Neural cell (in vitro differentiated cells): ENCODE results near the gene PKP1. TPM values are rescaled to one million over a fixed set of nuclear protein-coding genes. Genes with fewer than 3 reads are reported as not detected.

ENCODE experiments used
- H2AFZ ChIP-seq: fragments of 200-600, 300-800 bp; sonication (generic), shearing (Covaris generic); 2 replicates; pipeline ENCODE4 v1.6.0; 2014; ENCODE audit warnings: low read depth, mild to moderate bottlenecking, antibody characterized with exemption, low read length, moderate library complexity
- H3F3A ChIP-seq: fragments of 200-600 bp; shearing (Covaris generic); 2 replicates; pipeline ENCODE4 v1.6.1; 2016; ENCODE audit warnings: mild to moderate bottlenecking, moderate library complexity, mixed read lengths, antibody characterized with exemption, low read length; ENCODE audit not compliant: insufficient read depth, poor library complexity, severe bottlenecking
- H3K27ac ChIP-seq: fragments of 200-600, 300-800 bp; sonication (generic), shearing (Covaris generic); 2 replicates; pipeline ENCODE4 v1.5.1; 2014; ENCODE audit warnings: mild to moderate bottlenecking, low read length, moderate library complexity
- H3K27me3 ChIP-seq: fragments of 300-800, 200-600 bp; sonication (generic), shearing (Covaris generic); 2 replicates; pipeline ENCODE4 v1.6.0; 2014; ENCODE audit warnings: mild to moderate bottlenecking, low read depth, low read length, moderate library complexity; ENCODE audit not compliant: insufficient read depth
- H3K36me3 ChIP-seq: fragments of 300-800, 200-600 bp; sonication (generic), shearing (Covaris generic); 2 replicates; pipeline ENCODE4 v1.5.1; 2014; ENCODE audit warnings: mild to moderate bottlenecking, antibody characterized with exemption, low read length, moderate library complexity; ENCODE audit not compliant: insufficient read depth
- H3K4me2 ChIP-seq: fragments of 300-800, 200-600 bp; sonication (generic), shearing (Covaris generic); 2 replicates; pipeline ENCODE4 v1.6.0; 2014; ENCODE audit warnings: mild to moderate bottlenecking, low read length
- H3K4me3 ChIP-seq: fragments of 300-800, 200-600 bp; sonication (generic), shearing (Covaris generic); 2 replicates; pipeline ENCODE4 v1.5.1; 2014; ENCODE audit warnings: mild to moderate bottlenecking, low read length, moderate library complexity
- H3K79me2 ChIP-seq: fragments of 200-600 bp; shearing (Covaris generic); replicated peaks from 2 replicates; pipeline ENCODE4 v1.6.0; 2014; ENCODE audit warnings: mild to moderate bottlenecking, low read length, moderate library complexity; ENCODE audit not compliant: insufficient read depth
- H3K9ac ChIP-seq: fragments of 300-800, 200-600 bp; sonication (generic), shearing (Covaris generic); 2 replicates; pipeline ENCODE4 v1.6.1; 2016; ENCODE audit warnings: mild to moderate bottlenecking, low read length, mixed read lengths
- H3K9me2 ChIP-seq: fragments of 200-600 bp; shearing (Covaris generic); 2 replicates; pipeline ENCODE4 v1.6.1; 2016; ENCODE audit warnings: mild to moderate bottlenecking, low read length, mixed read lengths; ENCODE audit not compliant: insufficient read depth
- H3K9me3 ChIP-seq: fragments of 200-600, 300-800 bp; sonication (generic), shearing (Covaris generic); 2 replicates; pipeline ENCODE4 v1.6.1; 2016; ENCODE audit warnings: mild to moderate bottlenecking, mixed run types, low read length, moderate library complexity, mixed read lengths
- H4K20me1 ChIP-seq: fragments of 200-600 bp; shearing (Covaris generic); 2 replicates; pipeline ENCODE4 v1.6.1; 2016; ENCODE audit warnings: mild to moderate bottlenecking, mixed run types; ENCODE audit not compliant: insufficient read depth
- EP300 ChIP-seq: fragments of 450-650 bp; conservative IDR thresholded peaks from 2 replicates; pipeline ENCODE4 v1.6.1; 2014; ENCODE audit warnings: antibody characterized with exemption, mild to moderate bottlenecking, moderate library complexity; ENCODE audit not compliant: poor library complexity, severe bottlenecking
- EZH2 ChIP-seq: fragments of 200-600, 300-800 bp; shearing (Covaris generic), sonication (generic); IDR thresholded peaks from 2 replicates; pipeline ENCODE4 v1.6.1; 2014; ENCODE audit warnings: antibody characterized with exemption, low read length, borderline replicate concordance, mild to moderate bottlenecking; ENCODE audit not compliant: insufficient read depth, poor library complexity, severe bottlenecking
- MXI1 ChIP-seq: fragments of 450-650 bp; conservative IDR thresholded peaks from 2 replicates; pipeline ENCODE4 v1.6.1; 2014; ENCODE audit warnings: antibody characterized with exemption, mild to moderate bottlenecking; ENCODE audit not compliant: poor library complexity, severe bottlenecking
- POLR2AphosphoS5 ChIP-seq: IDR thresholded peaks from 2 replicates; pipeline ENCODE4 v1.6.1; 2012
- RAD21 ChIP-seq: fragments of 450-650 bp; conservative IDR thresholded peaks from 2 replicates; pipeline ENCODE4 v1.6.1; 2014; ENCODE audit warnings: antibody characterized with exemption, mild to moderate bottlenecking, moderate library complexity
- SMC3 ChIP-seq: fragments of 450-650 bp; conservative IDR thresholded peaks from 2 replicates; pipeline ENCODE4 v1.6.1; 2014; ENCODE audit warnings: antibody characterized with exemption, mild to moderate bottlenecking, moderate library complexity; ENCODE audit not compliant: poor library complexity
- TAF1 ChIP-seq: IDR thresholded peaks from 2 replicates; pipeline ENCODE4 v1.6.1; 2012; ENCODE audit warnings: low read depth
- polyA plus RNA-seq: library from polyadenylated mRNA; depleted of rRNA; stranded (reverse); fragments of >200 nt; gene quantifications from 2 replicates; pipeline ENCODE4 v1.2.3, GENCODE V29; 2014
- TF ChIP-seq, protein P1 (sequence below): IDR thresholded peaks from 2 replicates; pipeline ENCODE4 v1.6.1; 2012; ENCODE audit warnings: borderline replicate concordance
- TF ChIP-seq, protein P2 (sequence below): fragments of 450-650 bp; IDR thresholded peaks from 2 replicates; pipeline ENCODE4 v1.5.1; 2014; ENCODE audit warnings: antibody characterized with exemption, mild to moderate bottlenecking, moderate library complexity; ENCODE audit not compliant: poor library complexity, severe bottlenecking

Gene PKP1
- polyA plus RNA-seq, 1 donor from 2014 or later, result not detected

DNA sequence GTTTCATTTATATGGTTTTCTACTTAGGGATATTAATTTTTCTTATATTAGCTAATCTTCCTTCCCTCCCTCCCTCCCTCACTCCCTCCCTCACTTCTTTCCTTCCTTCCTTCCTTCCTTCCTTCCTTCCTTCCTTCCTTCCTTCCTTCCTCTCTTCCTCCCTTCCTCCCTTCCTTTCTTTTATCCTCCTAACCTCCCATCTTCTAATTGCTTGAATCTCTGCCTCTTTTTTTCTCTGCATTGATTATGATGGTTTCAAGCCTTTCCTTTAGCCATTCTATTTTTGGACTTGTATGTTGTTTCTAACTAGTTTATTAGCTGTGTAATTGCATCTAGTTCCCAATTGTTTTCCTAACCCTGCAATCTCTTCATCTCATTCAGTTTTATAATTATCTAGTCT, 17.0 kb upstream of the PKP1 start:
- H3K27ac ChIP-seq, result no peak overlapping the region
- no peaks in the 10 kb centered on the region for H4K20me1 ChIP-seq
- no peaks in the 10 kb centered on the region for H3K79me2 ChIP-seq
- no peak overlapping the region for H3K4me2 ChIP-seq
- no peak for TF ChIP-seq EP300
- no peaks in the 10 kb centered on the region for H3K9me2 ChIP-seq
- H3K9ac ChIP-seq, result no peak overlapping the region
- no peaks in the 10 kb centered on the region for H3K9me3 ChIP-seq
- no peaks in the 10 kb centered on the region for H3K36me3 ChIP-seq
- no peak overlapping the region for H3K4me3 ChIP-seq
- H2AFZ ChIP-seq, result no peak overlapping the region
- H3K27me3 ChIP-seq, result no peaks in the 10 kb centered on the region
- no peaks in the 10 kb centered on the region for H3F3A ChIP-seq

DNA sequence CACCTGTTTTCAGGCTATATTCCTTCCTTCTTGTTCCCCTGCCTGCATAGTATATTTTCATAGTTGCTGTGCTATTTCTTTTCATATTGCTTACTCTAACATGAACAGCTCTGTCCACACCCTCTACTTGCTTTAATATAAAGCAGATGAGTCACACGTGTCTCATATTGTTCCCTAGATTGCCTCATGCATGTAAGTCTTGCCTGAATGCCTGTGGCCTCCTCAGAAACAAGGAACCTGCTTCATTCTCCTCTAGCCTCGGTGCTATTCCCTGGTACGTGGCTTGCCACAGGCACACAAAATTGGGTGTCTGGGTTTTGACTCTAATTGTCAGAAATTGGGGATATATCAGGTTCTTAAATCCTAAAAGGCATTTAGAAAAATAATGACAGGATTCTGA, 16.5 kb upstream of the PKP1 start:
- no peaks in the 10 kb centered on the region for H3K9me2 ChIP-seq
- no peak overlapping the region for H3K27ac ChIP-seq
- H3K4me3 ChIP-seq, result no peak overlapping the region
- no peak overlapping the region for H3K4me2 ChIP-seq
- H3K9ac ChIP-seq, result no peak overlapping the region
- no peaks in the 10 kb centered on the region for H3K9me3 ChIP-seq
- no peaks in the 10 kb centered on the region for H4K20me1 ChIP-seq
- no peaks in the 10 kb centered on the region for H3K79me2 ChIP-seq
- no peaks in the 10 kb centered on the region for H3F3A ChIP-seq
- no peaks in the 10 kb centered on the region for H3K27me3 ChIP-seq
- H3K36me3 ChIP-seq, result no peaks in the 10 kb centered on the region
- no peak for TF ChIP-seq SMC3
- TF ChIP-seq EP300, result no peak
- H2AFZ ChIP-seq, result no peak overlapping the region

DNA sequence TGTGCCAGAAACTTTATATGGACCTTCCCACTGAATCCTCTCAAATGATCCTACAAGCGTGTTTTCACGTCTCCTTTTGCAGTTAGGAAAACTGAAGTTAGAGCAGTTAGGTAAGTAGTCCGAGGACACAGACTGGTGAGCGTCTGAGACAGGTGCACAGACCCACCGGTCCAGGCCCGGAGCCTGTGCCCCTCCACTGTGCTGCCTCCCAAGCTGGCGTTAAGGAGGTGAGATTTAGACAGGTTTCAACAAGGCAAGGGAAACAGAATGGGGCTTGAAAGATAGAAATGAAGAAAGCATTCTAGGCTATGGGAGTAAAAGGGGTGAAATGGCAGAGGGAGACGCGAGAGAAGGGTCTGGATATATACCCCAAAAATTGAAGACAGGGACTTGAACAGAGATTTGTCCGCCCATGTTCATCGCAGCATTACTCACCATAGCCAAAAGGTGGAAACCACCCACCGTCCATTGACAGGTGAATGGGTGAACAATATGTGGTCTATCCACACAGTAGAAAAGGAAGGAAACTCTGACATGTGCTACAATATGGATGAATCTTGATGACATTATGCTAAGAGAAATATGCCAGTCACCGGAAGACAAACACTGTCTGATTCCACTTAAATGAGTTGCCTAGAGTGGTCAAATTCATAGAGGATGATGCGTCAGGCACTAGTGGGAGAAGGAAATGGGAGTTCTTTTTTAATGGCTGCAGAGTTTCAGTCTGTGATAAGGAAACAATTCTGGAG, 15.7 kb upstream of the PKP1 start:
- Histone ChIP-seq H3K27me3 (no peaks in the 10 kb centered on the region), H3F3A (no peaks in the 10 kb centered on the region), H3K4me2 (no peak overlapping the region), H3K4me3 (no peak overlapping the region), H3K36me3 (no peaks in the 10 kb centered on the region), H4K20me1 (no peaks in the 10 kb centered on the region), H3K9me3 (no peaks in the 10 kb centered on the region), H3K27ac (no peak overlapping the region), H2AFZ (no peak overlapping the region), H3K9me2 (no peaks in the 10 kb centered on the region), H3K79me2 (no peaks in the 10 kb centered on the region), H3K9ac (no peak overlapping the region)
- TF ChIP-seq POLR2AphosphoS5 (no peak), RAD21 (no peak), TAF1 (no peak), SMC3 (no peak), MXI1 (no peak), EZH2 (no peak), EP300 (no peak)
- TF ChIP-seq, protein P1, sequence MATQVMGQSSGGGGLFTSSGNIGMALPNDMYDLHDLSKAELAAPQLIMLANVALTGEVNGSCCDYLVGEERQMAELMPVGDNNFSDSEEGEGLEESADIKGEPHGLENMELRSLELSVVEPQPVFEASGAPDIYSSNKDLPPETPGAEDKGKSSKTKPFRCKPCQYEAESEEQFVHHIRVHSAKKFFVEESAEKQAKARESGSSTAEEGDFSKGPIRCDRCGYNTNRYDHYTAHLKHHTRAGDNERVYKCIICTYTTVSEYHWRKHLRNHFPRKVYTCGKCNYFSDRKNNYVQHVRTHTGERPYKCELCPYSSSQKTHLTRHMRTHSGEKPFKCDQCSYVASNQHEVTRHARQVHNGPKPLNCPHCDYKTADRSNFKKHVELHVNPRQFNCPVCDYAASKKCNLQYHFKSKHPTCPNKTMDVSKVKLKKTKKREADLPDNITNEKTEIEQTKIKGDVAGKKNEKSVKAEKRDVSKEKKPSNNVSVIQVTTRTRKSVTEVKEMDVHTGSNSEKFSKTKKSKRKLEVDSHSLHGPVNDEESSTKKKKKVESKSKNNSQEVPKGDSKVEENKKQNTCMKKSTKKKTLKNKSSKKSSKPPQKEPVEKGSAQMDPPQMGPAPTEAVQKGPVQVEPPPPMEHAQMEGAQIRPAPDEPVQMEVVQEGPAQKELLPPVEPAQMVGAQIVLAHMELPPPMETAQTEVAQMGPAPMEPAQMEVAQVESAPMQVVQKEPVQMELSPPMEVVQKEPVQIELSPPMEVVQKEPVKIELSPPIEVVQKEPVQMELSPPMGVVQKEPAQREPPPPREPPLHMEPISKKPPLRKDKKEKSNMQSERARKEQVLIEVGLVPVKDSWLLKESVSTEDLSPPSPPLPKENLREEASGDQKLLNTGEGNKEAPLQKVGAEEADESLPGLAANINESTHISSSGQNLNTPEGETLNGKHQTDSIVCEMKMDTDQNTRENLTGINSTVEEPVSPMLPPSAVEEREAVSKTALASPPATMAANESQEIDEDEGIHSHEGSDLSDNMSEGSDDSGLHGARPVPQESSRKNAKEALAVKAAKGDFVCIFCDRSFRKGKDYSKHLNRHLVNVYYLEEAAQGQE, result no peak
- TF ChIP-seq, protein P2, sequence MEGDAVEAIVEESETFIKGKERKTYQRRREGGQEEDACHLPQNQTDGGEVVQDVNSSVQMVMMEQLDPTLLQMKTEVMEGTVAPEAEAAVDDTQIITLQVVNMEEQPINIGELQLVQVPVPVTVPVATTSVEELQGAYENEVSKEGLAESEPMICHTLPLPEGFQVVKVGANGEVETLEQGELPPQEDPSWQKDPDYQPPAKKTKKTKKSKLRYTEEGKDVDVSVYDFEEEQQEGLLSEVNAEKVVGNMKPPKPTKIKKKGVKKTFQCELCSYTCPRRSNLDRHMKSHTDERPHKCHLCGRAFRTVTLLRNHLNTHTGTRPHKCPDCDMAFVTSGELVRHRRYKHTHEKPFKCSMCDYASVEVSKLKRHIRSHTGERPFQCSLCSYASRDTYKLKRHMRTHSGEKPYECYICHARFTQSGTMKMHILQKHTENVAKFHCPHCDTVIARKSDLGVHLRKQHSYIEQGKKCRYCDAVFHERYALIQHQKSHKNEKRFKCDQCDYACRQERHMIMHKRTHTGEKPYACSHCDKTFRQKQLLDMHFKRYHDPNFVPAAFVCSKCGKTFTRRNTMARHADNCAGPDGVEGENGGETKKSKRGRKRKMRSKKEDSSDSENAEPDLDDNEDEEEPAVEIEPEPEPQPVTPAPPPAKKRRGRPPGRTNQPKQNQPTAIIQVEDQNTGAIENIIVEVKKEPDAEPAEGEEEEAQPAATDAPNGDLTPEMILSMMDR, result no peak
